GM19395 (cell line): Measurements from ENCODE around the gene CUX1.
"Not testable (repeated sequence)": the region's sequence is repeated elsewhere in the genome, so short reads cannot be mapped to it uniquely, and the experiment has no call there.

Source experiments
- ATAC-seq: cut with Tn5 transposase; IDR thresholded peaks from one replicate; pipeline ENCODE4 v1.9.1; 2021; ENCODE audit warnings: mild to moderate bottlenecking, moderate library complexity; ENCODE audit not compliant: unreplicated experiment

Gene CUX1

GRCh38 chr7:102119213-102119651 is 301.8 kb downstream of the CUX1 start:
- ATAC-seq, result no peak

GRCh38 chr7:102119925-102120324 is 302.5 kb downstream of the CUX1 start:
- no peak for ATAC-seq

GRCh38 chr7:102120666-102121195 is 303.3 kb downstream of the CUX1 start:
- no peak for ATAC-seq

- ATAC-seq, result no peak
Measured at GRCh38 chr7:102122026-102122425, 304.6 kb downstream of the CUX1 start.

GRCh38 chr7:102125127-102125596 is 307.7 kb downstream of the CUX1 start:
- ATAC-seq, result no peak

GRCh38 chr7:102128303-102128702 is 310.9 kb downstream of the CUX1 start:
- ATAC-seq, result no peak

GRCh38 chr7:102129636-102130370 is 312.4 kb downstream of the CUX1 start:
- no peak for ATAC-seq

GRCh38 chr7:102132209-102132752 is 314.9 kb downstream of the CUX1 start:
- no peak for ATAC-seq

- no peak for ATAC-seq
Measured at GRCh38 chr7:102138676-102139075, 321.2 kb downstream of the CUX1 start.

GRCh38 chr7:102140952-102141370 is 323.5 kb downstream of the CUX1 start:
- ATAC-seq, result no peak

- ATAC-seq, result not testable (repeated sequence)
Measured at GRCh38 chr7:102142433-102142832, 325.0 kb downstream of the CUX1 start.

- no peak for ATAC-seq
Measured at GRCh38 chr7:102146122-102146521, 328.7 kb downstream of the CUX1 start.

GRCh38 chr7:102147008-102147407 is 329.6 kb downstream of the CUX1 start:
- no peak for ATAC-seq

- no peak for ATAC-seq
Measured at GRCh38 chr7:102148799-102149198, 331.4 kb downstream of the CUX1 start.

GRCh38 chr7:102149416-102149815 is 332.0 kb downstream of the CUX1 start:
- no peak for ATAC-seq

GRCh38 chr7:102150266-102150665 is 332.8 kb downstream of the CUX1 start:
- ATAC-seq, result no peak

- no peak for ATAC-seq
Measured at GRCh38 chr7:102152672-102153598, 335.5 kb downstream of the CUX1 start.

- ATAC-seq, result no peak
Measured at GRCh38 chr7:102153599-102153946, 336.1 kb downstream of the CUX1 start.

GRCh38 chr7:102154425-102154824 is 337.0 kb downstream of the CUX1 start:
- ATAC-seq, result no peak

- no peak for ATAC-seq
Measured at GRCh38 chr7:102155821-102156441, 338.5 kb downstream of the CUX1 start.

GRCh38 chr7:102156867-102157266 is 339.4 kb downstream of the CUX1 start:
- ATAC-seq, result no peak
